ENCODE data around the gene DHX16.

DHX16 gene

DNA sequence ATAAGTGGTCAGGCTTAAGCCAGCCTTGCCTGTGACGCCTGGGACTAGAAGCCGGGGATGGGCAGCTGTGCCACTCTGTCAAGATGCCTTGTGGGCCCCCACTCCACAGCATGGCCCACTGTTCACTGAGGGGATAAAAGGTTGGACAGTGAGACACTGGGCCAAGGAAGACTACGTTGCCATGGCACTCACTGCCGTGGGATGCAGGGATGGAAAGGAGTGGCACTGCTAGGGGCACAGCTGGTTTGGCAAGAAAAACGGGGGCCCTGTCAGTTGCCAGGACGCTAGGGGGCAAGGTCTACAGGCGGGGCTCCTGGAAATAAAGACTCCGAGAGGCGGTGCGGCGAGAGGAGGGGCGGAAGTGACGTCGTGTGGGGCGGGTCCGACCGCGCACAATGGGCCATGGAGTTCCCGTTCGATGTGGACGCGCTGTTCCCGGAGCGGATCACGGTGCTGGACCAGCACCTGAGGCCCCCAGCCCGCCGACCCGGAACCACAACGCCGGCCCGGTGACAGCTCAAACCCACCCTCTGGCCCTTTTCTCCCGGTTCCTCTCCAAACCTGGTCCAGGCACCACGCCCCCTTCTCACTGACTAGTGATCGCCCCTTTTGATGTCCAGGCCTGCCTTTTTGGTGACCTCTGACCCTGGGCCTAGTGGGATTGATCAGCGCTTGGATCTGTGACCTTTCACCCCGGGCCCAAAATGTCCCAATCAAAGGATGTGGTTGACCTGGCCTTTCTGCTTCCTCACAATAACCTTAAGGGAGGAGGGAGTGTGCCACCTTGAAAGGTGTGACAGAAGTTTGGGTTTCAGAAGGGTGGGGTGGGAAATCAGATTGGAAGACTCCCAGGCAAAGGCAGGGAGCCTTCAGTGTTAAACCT is 46.1 kb downstream of the DHX16 start, which contains the start of gene ATAT1:
ATAT1 (plus strand) TSS at position 391 of the 883 bp plus-strand sequence.
- peak; percentile 79 for DNase-seq (ENCODE audit: low read depth)

GRCh38 chr6:30625511-30625910 is 47.3 kb downstream of the DHX16 start:
- DNase-seq (ENCODE audit: low read depth), result no peak

GRCh38 chr6:30619561-30619960 is 53.2 kb downstream of the DHX16 start:
- DNase-seq (ENCODE audit: low read depth), result no peak

GRCh38 chr6:30618270-30618797 is 54.5 kb downstream of the DHX16 start:
- DNase-seq (ENCODE audit: low read depth), result no peak

GRCh38 chr6:30617565-30618269 is 55.1 kb downstream of the DHX16 start, which contains the start of gene MRPS18B:
TSS of gene MRPS18B (plus strand) at chr6:30617840. CDS start at chr6:30617866, 26 bp downstream.
- DNase-seq (ENCODE audit: low read depth), result peak; percentile 99

DNA sequence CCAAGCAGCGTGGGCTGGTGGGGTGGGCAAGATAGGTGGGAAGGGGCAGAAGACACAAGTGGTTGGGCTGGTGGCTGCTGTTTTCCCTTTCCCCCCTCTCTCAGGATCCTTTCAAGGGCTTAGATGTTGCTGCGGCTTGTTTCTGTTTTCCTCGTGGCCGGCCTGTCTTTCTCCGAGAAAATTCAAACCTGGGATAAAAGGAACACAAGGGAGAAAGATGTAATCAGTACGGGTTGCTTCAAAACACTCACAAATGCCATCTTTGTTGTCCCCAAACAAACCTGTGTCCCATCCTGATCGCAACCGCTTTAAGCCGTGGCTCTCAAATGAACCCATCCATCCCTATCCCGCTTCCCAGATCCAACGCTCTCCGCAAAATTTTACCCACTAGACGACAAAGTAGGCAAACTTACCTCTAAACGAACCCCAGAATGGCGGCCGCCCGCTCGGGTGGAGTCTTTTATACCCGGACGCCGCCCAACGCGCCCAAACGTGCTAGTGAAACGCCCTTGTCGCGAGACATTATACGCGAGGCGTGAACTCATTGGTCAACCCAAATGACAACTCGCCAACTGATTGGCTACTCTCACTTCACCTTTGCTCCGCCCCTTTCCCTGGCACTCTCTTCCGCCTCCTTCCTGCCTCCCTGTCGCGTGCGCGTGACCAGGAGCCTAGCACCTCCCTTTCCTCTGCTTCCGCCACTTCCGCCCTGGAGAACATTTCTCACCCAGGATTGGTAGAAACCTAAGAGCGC is 55.8 kb downstream of the DHX16 start, which contains the start of gene PPP1R10:
PPP1R10 (minus strand) TSS at position 433 of the 754 bp plus-strand sequence. CDS start 7,299 bp downstream, outside the sequence.
- peak; percentile 100 for DNase-seq (ENCODE audit: low read depth)

GRCh38 chr6:30615958-30616810 is 56.6 kb downstream of the DHX16 start:
- peak; percentile 46 for DNase-seq (ENCODE audit: low read depth)

DNA sequence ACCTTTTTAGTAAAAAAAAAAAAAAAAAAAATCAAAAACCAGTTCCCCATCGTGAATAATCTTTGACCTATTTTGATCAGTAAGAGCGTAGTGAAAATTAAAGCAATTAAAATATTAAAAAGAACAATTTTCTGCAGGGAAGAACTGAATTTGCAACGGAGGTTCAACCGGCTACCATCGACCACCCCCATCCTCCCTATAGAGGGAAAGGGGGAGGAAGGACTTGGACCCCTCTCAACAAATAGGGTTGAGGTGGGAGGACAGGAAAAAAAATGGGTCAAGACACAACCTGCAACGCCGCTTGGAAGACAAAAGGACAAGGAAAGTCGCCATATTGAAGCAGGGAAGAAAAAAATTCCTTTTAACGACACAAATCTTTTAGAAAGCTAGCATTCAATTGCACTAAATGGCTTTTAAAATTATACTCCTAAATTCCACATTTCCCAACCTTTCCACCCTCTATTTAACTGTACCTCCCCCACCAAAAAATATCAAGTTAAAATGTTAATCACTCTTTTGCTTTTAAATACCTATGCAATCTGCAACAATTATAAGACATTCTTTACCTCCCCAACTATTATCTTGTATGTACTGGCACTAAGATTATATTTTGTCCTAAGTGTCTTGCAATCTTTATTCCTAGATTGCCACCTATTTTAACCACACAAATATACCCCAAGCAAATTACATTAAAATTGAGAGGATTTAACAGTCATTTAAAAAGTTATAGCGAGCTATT is 57.4 kb downstream of the DHX16 start:
- DNase-seq (ENCODE audit: low read depth), result peak; percentile 92

DNA sequence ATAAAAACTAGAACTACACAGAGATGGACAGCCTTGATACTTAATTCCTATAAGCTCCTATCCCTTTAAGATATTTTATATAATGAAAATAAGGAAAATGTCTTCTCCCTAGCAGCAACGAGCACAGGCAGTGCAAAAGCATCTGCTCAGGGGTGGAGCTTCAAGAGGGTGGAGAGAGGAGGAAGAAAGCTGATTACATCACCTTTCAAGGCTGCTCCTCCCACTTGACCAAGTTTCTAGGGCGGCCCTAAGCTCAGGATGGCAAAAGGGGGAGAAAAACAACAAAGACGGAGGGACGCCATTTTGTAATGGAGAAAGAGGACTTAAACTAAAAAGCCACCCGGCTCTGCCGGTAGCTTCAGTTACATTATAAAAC is 58.0 kb downstream of the DHX16 start:
- peak; percentile 99 for DNase-seq (ENCODE audit: low read depth)

- DNase-seq (ENCODE audit: low read depth), result peak; percentile 19
These were observed 58.6 kb downstream of the DHX16 start for GRCh38 chr6:30614044-30614842.

- DNase-seq (ENCODE audit: low read depth), result peak; percentile 27
These were observed 59.4 kb downstream of the DHX16 start for GRCh38 chr6:30613251-30614043.

GRCh38 chr6:30612687-30613248 is 60.0 kb downstream of the DHX16 start:
- peak; percentile 77 for DNase-seq (ENCODE audit: low read depth)

GRCh38 chr6:30612213-30612612 is 60.6 kb downstream of the DHX16 start:
- peak; percentile 58 for DNase-seq (ENCODE audit: low read depth)

DNA sequence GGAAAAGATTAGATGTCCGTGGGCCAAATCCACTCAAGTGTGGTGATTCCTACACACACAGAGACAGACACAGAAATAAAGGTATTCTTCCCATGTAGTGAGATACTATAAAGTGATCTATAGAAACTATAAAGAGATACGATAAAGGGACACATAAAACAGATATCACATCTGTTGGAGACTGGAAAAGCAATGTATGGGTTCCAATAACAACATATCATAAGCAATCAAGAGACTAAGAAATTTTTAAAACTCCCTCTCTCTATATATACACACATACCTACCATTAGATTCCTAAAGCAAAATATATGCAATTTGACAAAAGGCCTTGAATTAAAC is 61.0 kb downstream of the DHX16 start:
- DNase-seq (ENCODE audit: low read depth), result no peak

- DNase-seq (ENCODE audit: low read depth), result no peak
These were observed 61.5 kb downstream of the DHX16 start for GRCh38 chr6:30611150-30611855.

DNA sequence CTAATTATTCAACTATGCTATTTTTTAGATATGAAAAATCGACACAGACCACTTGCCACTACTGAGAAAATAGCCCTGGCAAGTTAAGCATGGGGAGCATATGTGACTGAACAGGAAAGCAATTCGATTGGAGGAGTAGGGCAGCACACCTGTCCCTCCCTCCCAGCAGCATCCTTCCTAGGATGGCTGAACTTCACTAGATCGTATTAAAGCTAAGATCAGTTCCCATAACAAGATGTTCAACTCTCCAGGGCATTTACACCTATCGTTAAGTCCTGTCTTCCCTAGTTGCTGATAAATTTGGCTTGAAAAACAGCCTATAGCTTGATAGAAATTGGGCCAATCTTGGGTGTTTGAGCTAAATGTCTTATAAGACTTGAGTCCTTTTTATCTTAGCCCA is 62.7 kb downstream of the DHX16 start:
- no peak for DNase-seq (ENCODE audit: low read depth)

DNA sequence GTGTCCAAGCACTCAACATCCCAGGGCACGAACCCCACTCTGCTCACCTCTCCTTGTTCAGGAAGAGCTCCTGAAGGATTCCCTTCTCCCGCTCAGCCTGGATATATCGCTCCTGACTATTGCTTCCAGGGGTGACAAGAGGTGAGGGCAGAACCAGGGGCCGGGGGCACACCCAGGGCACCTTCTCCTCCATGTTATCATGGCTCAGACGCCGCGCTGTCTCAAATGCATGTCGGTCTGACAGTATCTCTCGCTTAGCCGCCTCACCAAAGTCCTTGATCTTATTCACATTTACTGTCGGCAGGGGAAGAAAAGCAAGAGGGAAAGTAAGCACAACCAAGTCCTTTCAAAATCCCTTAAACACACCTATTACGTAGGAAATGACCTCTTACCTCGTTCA is 68.8 kb downstream of the DHX16 start:
- DNase-seq (ENCODE audit: low read depth), result no peak

Data from EH (cell line).